ENCODE results near the gene PRIMA1. TPM values are rescaled to one million over a fixed set of nuclear protein-coding genes. Genes with fewer than 3 reads are reported as not detected.

PRIMA1 gene
- polyA plus RNA-seq, 1 of the 3 experiments (the other 2 are of a cell fraction), result 0.18 TPM

GRCh38 chr14:93744876-93745275, 43.4 kb downstream of the PRIMA1 start (continued):
- TF ChIP-seq, protein P1, sequence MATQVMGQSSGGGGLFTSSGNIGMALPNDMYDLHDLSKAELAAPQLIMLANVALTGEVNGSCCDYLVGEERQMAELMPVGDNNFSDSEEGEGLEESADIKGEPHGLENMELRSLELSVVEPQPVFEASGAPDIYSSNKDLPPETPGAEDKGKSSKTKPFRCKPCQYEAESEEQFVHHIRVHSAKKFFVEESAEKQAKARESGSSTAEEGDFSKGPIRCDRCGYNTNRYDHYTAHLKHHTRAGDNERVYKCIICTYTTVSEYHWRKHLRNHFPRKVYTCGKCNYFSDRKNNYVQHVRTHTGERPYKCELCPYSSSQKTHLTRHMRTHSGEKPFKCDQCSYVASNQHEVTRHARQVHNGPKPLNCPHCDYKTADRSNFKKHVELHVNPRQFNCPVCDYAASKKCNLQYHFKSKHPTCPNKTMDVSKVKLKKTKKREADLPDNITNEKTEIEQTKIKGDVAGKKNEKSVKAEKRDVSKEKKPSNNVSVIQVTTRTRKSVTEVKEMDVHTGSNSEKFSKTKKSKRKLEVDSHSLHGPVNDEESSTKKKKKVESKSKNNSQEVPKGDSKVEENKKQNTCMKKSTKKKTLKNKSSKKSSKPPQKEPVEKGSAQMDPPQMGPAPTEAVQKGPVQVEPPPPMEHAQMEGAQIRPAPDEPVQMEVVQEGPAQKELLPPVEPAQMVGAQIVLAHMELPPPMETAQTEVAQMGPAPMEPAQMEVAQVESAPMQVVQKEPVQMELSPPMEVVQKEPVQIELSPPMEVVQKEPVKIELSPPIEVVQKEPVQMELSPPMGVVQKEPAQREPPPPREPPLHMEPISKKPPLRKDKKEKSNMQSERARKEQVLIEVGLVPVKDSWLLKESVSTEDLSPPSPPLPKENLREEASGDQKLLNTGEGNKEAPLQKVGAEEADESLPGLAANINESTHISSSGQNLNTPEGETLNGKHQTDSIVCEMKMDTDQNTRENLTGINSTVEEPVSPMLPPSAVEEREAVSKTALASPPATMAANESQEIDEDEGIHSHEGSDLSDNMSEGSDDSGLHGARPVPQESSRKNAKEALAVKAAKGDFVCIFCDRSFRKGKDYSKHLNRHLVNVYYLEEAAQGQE (IDR thresholded peaks at IDR 0.05; ENCODE audit: low read depth, low read length), result no peak
- TF ChIP-seq POLR2AphosphoS5 (IDR thresholded peaks at IDR 0.05; ENCODE audit: low read depth, low read length), result no peak
- TF ChIP-seq JUND (IDR thresholded peaks at IDR 0.05), result no peak
- TF ChIP-seq, protein P2, sequence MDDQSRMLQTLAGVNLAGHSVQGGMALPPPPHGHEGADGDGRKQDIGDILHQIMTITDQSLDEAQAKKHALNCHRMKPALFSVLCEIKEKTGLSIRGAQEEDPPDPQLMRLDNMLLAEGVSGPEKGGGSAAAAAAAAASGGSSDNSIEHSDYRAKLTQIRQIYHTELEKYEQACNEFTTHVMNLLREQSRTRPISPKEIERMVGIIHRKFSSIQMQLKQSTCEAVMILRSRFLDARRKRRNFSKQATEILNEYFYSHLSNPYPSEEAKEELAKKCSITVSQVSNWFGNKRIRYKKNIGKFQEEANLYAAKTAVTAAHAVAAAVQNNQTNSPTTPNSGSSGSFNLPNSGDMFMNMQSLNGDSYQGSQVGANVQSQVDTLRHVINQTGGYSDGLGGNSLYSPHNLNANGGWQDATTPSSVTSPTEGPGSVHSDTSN (IDR thresholded peaks at IDR 0.05), result no peak

- no peaks in the 10 kb centered on the region for H3F3A ChIP-seq (replicated peaks; ENCODE audit: insufficient read depth)
- H3K4me1 ChIP-seq (ENCODE audit: control insufficient read depth in 1 of 2, insufficient read depth in 2 of 2, low read depth in 1 of 2, low read length in 1 of 2), result peaks cover 0 to 67% of the 10 kb centered on the region in 2 experiments; a peak in 1 of 4 replicates
- no peaks in the 10 kb centered on the region for H3K9me3 ChIP-seq
- CTCF ChIA-PET, result no interaction called here
- H3K4me2 ChIP-seq, result no peak overlapping the region
- no peak overlapping the region for H2AFZ ChIP-seq (ENCODE audit: low read depth)
- WGBS (ENCODE audit: low lambda C conversion rate), result 28% methylated on average over 4 of the region's 14 CpGs
- H3K9ac ChIP-seq, result no peak overlapping the region
- no peaks in the 10 kb centered on the region for H3K79me2 ChIP-seq (ENCODE audit: insufficient read depth)
- H3K27ac ChIP-seq (ENCODE audit: low read depth in 2 of 2, low read length in 1 of 2), result peak overlapping the region in 1 of 2 experiments; percentile 99; a peak in 1 of 4 replicates
- H3K27me3 ChIP-seq (ENCODE audit: insufficient read depth), result no peaks in the 10 kb centered on the region
- no peak for DNase-seq
- H3K9me2 ChIP-seq, result no peaks in the 10 kb centered on the region
- TF ChIP-seq GATA2 (CRISPR knock-in tag; IDR thresholded peaks at IDR 0.05) (no peak), SIN3A (IDR thresholded peaks at IDR 0.05; ENCODE audit: borderline replicate concordance, low read depth, low read length) (no peak), NFIC (IDR thresholded peaks at IDR 0.05; ENCODE audit: borderline replicate concordance) (no peak), GABPA (IDR thresholded peaks at IDR 0.05; ENCODE audit: low read depth) (no peak), CHD2 (IDR thresholded peaks at IDR 0.05; ENCODE audit: low read length, partially characterized antibody) (no peak), MEF2A (IDR thresholded peaks at IDR 0.05; ENCODE audit: borderline replicate concordance, low read depth) (no peak), TEAD4 (IDR thresholded peaks at IDR 0.05; ENCODE audit: borderline replicate concordance, insufficient read depth) (no peak), JUND (IDR thresholded peaks at IDR 0.05) (no peak), POLR2AphosphoS5 (IDR thresholded peaks at IDR 0.05; ENCODE audit: low read depth, low read length) (no peak), SMC3 (IDR thresholded peaks at IDR 0.05; ENCODE audit: low read depth, low read length) (no peak), TCF12 (IDR thresholded peaks at IDR 0.05) (no peak), FOXJ3 (CRISPR knock-in tag; IDR thresholded peaks at IDR 0.05) (no peak), NRF1 (IDR thresholded peaks at IDR 0.05; ENCODE audit: low read depth, low read length) (no peak)
- TF ChIP-seq, protein P1 (IDR thresholded peaks at IDR 0.05; ENCODE audit: low read depth, low read length), result no peak
- TF ChIP-seq, protein P3, sequence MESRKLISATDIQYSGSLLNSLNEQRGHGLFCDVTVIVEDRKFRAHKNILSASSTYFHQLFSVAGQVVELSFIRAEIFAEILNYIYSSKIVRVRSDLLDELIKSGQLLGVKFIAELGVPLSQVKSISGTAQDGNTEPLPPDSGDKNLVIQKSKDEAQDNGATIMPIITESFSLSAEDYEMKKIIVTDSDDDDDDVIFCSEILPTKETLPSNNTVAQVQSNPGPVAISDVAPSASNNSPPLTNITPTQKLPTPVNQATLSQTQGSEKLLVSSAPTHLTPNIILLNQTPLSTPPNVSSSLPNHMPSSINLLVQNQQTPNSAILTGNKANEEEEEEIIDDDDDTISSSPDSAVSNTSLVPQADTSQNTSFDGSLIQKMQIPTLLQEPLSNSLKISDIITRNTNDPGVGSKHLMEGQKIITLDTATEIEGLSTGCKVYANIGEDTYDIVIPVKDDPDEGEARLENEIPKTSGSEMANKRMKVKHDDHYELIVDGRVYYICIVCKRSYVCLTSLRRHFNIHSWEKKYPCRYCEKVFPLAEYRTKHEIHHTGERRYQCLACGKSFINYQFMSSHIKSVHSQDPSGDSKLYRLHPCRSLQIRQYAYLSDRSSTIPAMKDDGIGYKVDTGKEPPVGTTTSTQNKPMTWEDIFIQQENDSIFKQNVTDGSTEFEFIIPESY (IDR thresholded peaks at IDR 0.05; ENCODE audit: borderline replicate concordance, low read depth), result no peak
- TF ChIP-seq, protein P4, sequence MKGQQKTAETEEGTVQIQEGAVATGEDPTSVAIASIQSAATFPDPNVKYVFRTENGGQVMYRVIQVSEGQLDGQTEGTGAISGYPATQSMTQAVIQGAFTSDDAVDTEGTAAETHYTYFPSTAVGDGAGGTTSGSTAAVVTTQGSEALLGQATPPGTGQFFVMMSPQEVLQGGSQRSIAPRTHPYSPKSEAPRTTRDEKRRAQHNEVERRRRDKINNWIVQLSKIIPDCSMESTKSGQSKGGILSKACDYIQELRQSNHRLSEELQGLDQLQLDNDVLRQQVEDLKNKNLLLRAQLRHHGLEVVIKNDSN (IDR thresholded peaks at IDR 0.05; ENCODE audit: borderline replicate concordance, low read depth), result no peak
- H3K36me3 ChIP-seq (replicated peaks in 1 of 2; ENCODE audit: control insufficient read depth in 1 of 2, insufficient read depth in 2 of 2, low read length in 1 of 2), result no peaks in the 10 kb centered on the region
- H4K20me1 ChIP-seq (ENCODE audit: insufficient read depth), result no peaks in the 10 kb centered on the region
- no peak overlapping the region for H3K4me3 ChIP-seq (ENCODE audit: low read depth in 2 of 2, low read length in 1 of 2)
- POLR2A ChIA-PET, result no interaction called here
These were observed 44.1 kb downstream of the PRIMA1 start for GRCh38 chr14:93744176-93744575.

Measured in SK-N-SH (cell line).